Effector CD4-positive, alpha-beta T cell (primary cell): ENCODE results near the gene KIF21A.
"Not testable (repeated sequence)": the region's sequence is repeated elsewhere in the genome, so short reads cannot be mapped to it uniquely, and the experiment has no call there.

Experiments used
- DNase-seq: peaks from one replicate; pipeline ENCODE4 v3.0.0-alpha.2; 2020

The KIF21A gene

GRCh38 chr12:39343665-39344064, 99.3 kb downstream of the KIF21A start:
- no peak for DNase-seq

DNA sequence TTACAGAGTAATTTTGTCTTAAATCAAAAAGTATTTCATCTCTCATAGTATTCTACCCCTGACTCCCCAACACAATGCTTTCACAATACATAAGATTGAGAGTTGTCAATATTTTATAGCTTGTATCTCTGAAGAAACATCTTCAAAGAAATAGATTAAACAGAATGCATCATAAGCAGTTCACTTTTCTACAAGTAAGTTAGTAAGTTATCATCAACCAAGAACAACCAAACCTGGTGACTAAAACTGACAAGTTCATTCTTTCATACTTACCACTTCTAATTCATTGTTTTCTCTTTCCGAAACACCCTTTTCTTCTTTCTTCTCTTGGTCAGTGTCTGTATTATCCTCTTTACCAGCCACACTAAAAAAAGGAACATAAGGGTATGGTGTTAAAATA, 101.2 kb downstream of the KIF21A start:
- DNase-seq, result no peak

DNA sequence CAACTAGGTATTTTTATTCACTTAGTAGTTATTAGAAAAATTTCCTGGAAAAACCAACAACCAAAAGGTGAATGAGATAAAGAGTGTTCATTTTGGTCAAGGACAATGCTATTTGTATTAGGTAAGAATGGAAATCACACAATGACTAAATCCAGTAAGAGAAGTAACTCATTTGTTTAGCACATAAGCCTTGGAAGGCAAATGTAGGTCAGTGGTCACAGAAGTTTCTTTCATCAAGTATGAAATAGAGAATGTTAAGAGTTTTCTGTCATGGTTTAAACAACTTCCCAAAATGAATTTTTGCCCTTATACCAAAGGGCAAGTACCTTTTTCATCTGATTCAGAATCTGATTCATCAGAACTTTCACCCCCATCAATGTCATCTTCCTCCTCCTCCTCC, 101.7 kb downstream of the KIF21A start:
- DNase-seq, result no peak

DNA sequence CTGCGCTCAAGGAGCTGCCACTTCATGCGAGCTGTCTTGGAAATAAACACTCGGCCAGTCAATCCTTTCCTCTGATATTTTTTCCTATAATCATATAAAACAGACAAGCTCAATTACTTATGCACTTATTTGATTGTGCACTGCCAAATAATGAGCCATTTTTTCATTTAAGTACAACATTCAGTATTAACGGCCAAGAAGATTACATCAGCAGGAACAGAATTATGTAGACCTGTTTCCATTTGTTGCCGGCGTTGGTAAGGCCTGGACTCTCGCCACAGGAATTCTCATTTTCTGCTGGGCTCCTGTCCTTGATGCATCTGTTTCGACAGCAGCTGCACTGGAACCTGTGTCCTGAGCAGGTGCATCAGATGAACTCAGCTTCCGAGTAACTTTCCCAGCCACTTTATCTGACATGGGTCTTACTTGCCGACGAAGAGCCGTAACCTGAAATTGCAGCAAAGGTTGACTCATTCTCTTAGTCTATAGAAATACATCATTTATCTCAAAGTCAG, 110.2 kb downstream of the KIF21A start:
- no peak for DNase-seq

DNA sequence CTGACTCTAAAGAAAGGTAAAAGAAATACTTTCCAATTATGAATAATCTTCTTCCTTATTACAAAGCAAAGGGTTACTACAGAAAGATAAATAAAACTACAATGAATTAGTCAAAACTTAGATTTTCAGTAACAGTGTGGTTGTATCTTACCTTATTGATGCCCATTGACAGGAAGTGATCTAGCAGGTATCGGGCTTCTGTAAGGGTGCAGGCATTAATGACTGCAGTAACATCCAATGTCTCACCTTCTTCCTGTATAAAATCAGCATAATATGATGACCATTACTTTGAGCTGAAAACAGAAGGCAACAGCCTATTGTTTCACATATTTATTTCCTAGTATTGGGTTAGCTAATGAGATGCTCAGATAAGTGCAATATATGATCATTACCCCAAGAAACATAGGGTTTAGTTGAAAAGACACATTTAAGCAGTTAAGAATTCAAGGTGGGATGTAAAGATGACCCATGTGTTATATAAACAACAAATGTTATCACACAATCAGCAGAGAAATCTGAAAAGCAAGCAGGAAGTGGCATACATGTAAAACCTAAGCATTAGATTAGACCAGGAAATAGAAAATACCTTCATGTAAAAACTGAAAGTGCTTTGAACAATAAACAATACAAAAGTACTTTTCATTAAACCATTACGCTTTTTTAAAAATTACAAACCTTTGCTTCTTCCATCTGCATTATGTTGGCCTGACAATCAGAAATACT, 111.2 kb downstream of the KIF21A start:
- no peak for DNase-seq

- DNase-seq, result no peak
Measured at GRCh38 chr12:39329876-39330275, 113.0 kb downstream of the KIF21A start.

- no peak for DNase-seq
Measured at GRCh38 chr12:39329018-39329417, 113.9 kb downstream of the KIF21A start.

DNA sequence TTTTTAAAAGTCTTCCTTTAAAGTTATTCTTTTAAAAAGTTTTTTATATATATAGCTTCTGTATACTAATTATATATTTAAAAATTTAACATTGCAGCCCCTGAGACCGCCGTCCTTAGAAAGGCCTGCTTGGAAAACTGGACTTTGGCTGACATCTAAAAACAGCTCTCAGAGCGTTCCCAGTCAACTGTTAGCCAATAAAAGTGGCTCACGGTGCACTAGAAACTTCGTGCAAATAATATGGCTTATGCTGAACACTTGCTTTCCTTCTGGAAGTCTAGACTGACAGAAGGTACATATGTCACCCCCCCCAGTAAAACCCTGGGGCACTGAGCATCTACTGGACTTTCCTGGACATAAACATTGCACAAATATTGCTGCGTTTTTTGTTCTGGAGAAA, 115.0 kb downstream of the KIF21A start:
- DNase-seq, result no peak

DNA sequence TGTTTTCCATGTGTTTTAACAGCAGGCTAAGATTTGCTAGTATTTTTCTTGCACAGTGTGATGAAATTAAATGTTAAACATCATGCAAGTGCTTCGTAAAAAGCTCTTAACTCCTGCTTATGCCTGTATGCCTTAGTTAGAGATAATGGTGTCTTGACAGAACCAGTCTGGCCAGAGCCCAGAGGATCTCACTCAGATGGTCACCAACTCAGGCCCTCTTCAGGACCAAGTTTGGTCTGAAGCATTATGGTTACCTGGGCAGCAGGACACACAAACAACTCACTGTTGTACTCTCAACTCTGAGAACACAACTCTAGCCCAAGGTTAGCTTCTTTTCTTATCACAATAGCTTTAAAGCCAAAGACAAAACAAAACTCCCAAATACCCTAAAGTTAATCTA, 115.4 kb downstream of the KIF21A start:
- DNase-seq, result no peak

- no peak for DNase-seq
Measured at GRCh38 chr12:39319180-39319579, 123.7 kb downstream of the KIF21A start.

DNA sequence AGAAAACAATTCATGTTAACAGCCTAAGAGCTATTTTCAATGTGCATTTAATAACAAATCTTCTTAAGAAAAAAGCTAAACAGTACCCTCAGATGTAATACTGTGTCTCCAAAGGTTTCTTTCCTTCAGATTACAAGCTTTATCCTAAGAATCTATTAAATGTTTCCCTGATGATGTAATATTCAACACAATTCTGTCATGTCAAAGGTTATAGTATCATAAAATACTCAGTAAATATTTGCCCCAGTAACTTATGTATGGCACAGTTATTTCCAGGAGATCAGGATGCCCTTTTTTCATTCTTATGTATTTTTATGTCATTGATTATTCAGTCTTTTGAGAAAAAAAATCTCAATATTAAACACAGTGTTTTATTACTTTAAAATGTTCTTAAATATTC, 128.4 kb downstream of the KIF21A start:
- no peak for DNase-seq

DNA sequence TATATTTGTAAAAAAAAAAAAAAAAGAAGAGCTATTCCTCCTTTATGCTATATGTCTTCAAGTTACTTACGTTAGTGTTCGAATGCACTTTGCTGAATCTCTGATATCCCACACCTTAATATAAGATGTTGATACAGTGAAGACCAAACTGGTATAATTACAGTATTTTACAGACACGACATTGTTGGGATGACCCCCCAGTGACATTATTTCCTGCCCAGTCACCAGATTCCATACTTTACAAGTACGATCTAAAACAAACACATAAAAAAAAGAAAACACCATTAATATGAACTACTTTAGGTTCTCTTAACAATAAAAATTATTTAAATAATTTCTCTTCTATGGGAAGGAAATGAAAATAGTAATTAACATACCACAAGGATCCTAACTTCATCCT, 133.4 kb downstream of the KIF21A start:
- no peak for DNase-seq

DNA sequence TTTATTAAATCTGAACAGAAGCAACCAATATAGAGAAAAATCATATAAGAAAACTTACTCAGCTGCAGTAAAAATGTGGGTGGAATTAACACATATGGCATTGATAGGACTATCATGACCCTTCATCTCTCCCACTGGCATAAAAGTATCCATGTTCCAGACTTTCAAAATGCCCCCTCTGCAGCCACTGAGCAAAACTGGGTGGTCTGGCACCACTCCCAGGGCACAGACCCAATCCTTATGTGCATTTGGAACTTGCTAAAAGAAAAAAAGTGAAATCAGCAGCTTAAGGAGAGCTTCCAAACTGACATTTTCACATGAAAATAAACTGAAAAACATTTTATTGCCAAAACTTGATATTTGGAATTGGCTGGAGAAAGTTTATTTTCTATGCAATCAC, 141.5 kb downstream of the KIF21A start:
- no peak for DNase-seq

- DNase-seq, result no peak
Measured at GRCh38 chr12:39300799-39301198, 142.1 kb downstream of the KIF21A start.

- no peak for DNase-seq
Measured at GRCh38 chr12:39297891-39298290, 145.0 kb downstream of the KIF21A start.

- no peak for DNase-seq
Measured at GRCh38 chr12:39296496-39296895, 146.4 kb downstream of the KIF21A start.

DNA sequence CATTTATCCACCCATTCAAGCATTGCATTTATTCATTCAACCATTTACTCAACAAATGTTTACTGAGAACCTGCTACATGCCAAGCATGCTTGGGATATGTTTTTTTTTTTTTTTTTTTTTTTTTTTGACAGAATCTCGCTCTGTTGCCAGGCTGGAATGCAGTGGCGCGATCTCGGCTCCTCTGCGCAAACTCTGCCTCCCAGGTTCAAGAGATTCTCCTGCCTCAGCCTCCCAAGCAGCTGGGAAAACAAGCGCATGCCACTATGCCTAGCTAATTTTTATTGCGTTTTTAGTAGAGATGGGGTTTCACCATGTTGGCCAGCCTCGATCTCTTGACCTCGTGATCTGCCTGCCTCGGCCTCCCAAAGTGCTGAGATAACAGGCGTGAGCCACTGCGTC, 147.3 kb downstream of the KIF21A start:
- not testable (repeated sequence) for DNase-seq

- no peak for DNase-seq
Measured at GRCh38 chr12:39294715-39295114, 148.2 kb downstream of the KIF21A start.

GRCh38 chr12:39292125-39292630, 150.7 kb downstream of the KIF21A start:
- DNase-seq, result no peak

- DNase-seq, result no peak
Measured at GRCh38 chr12:39287817-39288216, 155.1 kb downstream of the KIF21A start.

DNA sequence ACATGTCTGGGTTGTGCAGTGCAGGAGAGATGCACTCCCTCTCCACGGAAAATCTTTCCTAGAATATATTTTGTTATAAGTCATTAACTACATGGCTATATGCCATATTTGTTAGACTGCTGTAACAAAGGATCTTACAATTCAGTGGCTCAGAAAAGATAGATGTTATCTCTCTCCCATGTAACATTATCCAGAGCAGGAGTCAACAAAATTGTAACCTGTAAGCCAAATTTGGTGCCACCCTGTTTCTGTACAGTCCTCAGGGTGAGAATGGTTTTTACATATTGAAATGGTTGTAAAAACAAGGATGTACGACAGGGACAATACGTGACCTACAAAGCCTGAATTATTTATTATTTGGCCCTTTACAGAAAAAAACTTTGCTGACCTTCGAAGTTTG, 155.5 kb downstream of the KIF21A start:
- no peak for DNase-seq

- no peak for DNase-seq
Measured at GRCh38 chr12:39278426-39278825, 164.5 kb downstream of the KIF21A start.

- no peak for DNase-seq
Measured at GRCh38 chr12:39277416-39277815, 165.5 kb downstream of the KIF21A start.

DNA sequence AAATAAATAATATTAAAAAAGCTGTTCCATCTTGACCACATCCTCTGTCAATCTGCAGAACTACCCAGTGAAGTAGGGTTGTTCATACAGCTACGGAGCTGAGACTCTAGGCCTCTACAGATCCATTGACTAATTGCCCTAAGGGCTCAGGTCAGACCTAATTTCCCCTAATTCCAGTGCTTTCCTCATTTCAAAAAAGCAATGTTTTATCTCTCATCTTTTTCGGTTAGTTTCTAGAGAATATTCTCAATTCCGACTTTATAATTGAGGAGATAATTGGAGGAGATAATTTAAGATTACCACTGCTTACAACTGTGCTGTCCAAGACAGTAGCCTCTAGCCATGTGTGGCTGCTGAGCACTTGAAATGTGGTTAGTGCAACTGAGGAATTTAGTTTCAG, 167.1 kb downstream of the KIF21A start:
- DNase-seq, result no peak
